ENCODE measurements around the gene PLEKHG4B. TPM values are rescaled to one million over a fixed set of nuclear protein-coding genes. Genes with fewer than 3 reads are reported as not detected.

PLEKHG4B gene
- total RNA-seq, 2 experiments from 2014 or later: not detected

GRCh38 chr5:186091-187041 is 94.4 kb downstream of the PLEKHG4B start:
- POLR2A ChIA-PET: interaction anchor here (1.4 kb wide), 1 partner anchor 9 kb away, joined by 4 read pairs; no protein-coding TSS in a partner anchor
- DNase-seq (no peak), ATAC-seq (no peak)
- TF ChIP-seq CTCF (IDR thresholded peaks at IDR 0.05): no peak
- no peaks in the 10 kb centered on the region for H3K9me3 Mint-ChIP-seq
- intact Hi-C loops (cut with micrococcal nuclease): no loop called here
- no peaks in the 10 kb centered on the region for H3K27me3 Mint-ChIP-seq
- CTCF ChIA-PET: no interaction called here
- no peak overlapping the region for H3K27ac Mint-ChIP-seq
- peaks cover 13% of the 10 kb centered on the region for H3K4me1 Mint-ChIP-seq (ENCODE audit: low read depth)
- no peaks in the 10 kb centered on the region for H3K36me3 Mint-ChIP-seq (ENCODE audit: low read depth)
- H3K4me3 Mint-ChIP-seq: no peak overlapping the region

GRCh38 chr5:187042-187431 is 95.1 kb downstream of the PLEKHG4B start:
- intact Hi-C loops (cut with micrococcal nuclease): no loop called here
- ChIA-PET POLR2A (interaction anchor here (1.4 kb wide), 1 partner anchor 9 kb away, joined by 4 read pairs; no protein-coding TSS in a partner anchor), CTCF (interaction anchor here (2.5 kb wide), 1 partner anchor 32 kb away, joined by 23 read pairs; the partner anchor contains the start of genes CCDC127 and SDHA)
- no peak for ATAC-seq
- H3K27ac Mint-ChIP-seq: no peak overlapping the region
- no peak for TF ChIP-seq CTCF (IDR thresholded peaks at IDR 0.05)
- H3K4me1 Mint-ChIP-seq (ENCODE audit: low read depth): peaks cover 13% of the 10 kb centered on the region
- no peak for DNase-seq
- H3K27me3 Mint-ChIP-seq: no peaks in the 10 kb centered on the region
- no peaks in the 10 kb centered on the region for H3K9me3 Mint-ChIP-seq
- no peaks in the 10 kb centered on the region for H3K36me3 Mint-ChIP-seq (ENCODE audit: low read depth)
- H3K4me3 Mint-ChIP-seq: no peak overlapping the region

GRCh38 chr5:187617-188451 is 95.9 kb downstream of the PLEKHG4B start:
- Mint-ChIP-seq H3K9me3 (no peaks in the 10 kb centered on the region), H3K36me3 (ENCODE audit: low read depth) (no peaks in the 10 kb centered on the region), H3K27me3 (no peaks in the 10 kb centered on the region), H3K27ac (no peak overlapping the region), H3K4me3 (no peak overlapping the region), H3K4me1 (ENCODE audit: low read depth) (peaks cover 13% of the 10 kb centered on the region)
- CTCF ChIA-PET: interaction anchor here (0.6 to 5.4 kb wide), 15 partner anchors 9 to 409 kb away, joined by 3 to 23 read pairs (median 4); partner anchors contain the start of genes CCDC127 and SDHA
- POLR2A ChIA-PET: interaction anchor here (1.4 kb wide), 1 partner anchor 31 kb away, joined by 6 read pairs; no protein-coding TSS in a partner anchor
- ATAC-seq: no peak
- intact Hi-C loops (cut with micrococcal nuclease): no loop called here
- DNase-seq: no peak
- TF ChIP-seq CTCF (IDR thresholded peaks at IDR 0.05): no peak

- POLR2A ChIA-PET: interaction anchor here (1.4 kb wide), 1 partner anchor 30 kb away, joined by 6 read pairs; no protein-coding TSS in a partner anchor
- Mint-ChIP-seq H3K4me1 (ENCODE audit: low read depth) (peaks cover 13% of the 10 kb centered on the region), H3K4me3 (no peak overlapping the region)
Measured at GRCh38 chr5:188488-189481, 96.8 kb downstream of the PLEKHG4B start.

More at GRCh38 chr5:188488-189481, 96.8 kb downstream of the PLEKHG4B start:
- Mint-ChIP-seq H3K9me3 (no peaks in the 10 kb centered on the region), H3K27me3 (no peaks in the 10 kb centered on the region), H3K36me3 (ENCODE audit: low read depth) (no peaks in the 10 kb centered on the region), H3K27ac (peak overlapping the region; percentile 5)
- peak; percentile 94 for TF ChIP-seq CTCF (IDR thresholded peaks at IDR 0.05)
- DNase-seq (peak; percentile 95), ATAC-seq (peak; percentile 99)
- intact Hi-C loops (cut with micrococcal nuclease): no loop called here
- CTCF ChIA-PET: interaction anchor here (0.6 to 5.4 kb wide), 17 partner anchors 10 to 408 kb away, joined by 3 to 23 read pairs (median 4); partner anchors contain the start of genes CCDC127 and SDHA

Data from activated CD8-positive, alpha-beta T cell treated with anti-CD3 and anti-CD28 coated beads for 36 hours (primary cell).